Kidney epithelial cell (primary cell): ENCODE data around the gene DAPK1. TPM values are rescaled to one million over a fixed set of nuclear protein-coding genes. Genes with fewer than 3 reads are reported as not detected.
"Not testable (repeated sequence)": the region's sequence is repeated elsewhere in the genome, so short reads cannot be mapped to it uniquely, and the experiment has no call there.

Source experiments
- DNase-seq: peaks from one replicate; pipeline ENCODE4 v3.0.0-alpha.2; 2010; ENCODE audit warnings: low read depth
- H3K27me3 ChIP-seq: 2 replicates; pipeline ENCODE4 v1.6.0; 2011; ENCODE audit warnings: low read length; ENCODE audit not compliant: control insufficient read depth, insufficient read depth
- H3K36me3 ChIP-seq: 2 replicates; pipeline ENCODE4 v1.5.1; 2011; ENCODE audit warnings: low read length; ENCODE audit not compliant: control insufficient read depth, insufficient read depth
- H3K4me3 ChIP-seq: 2 replicates; pipeline ENCODE4 v1.5.1; 2011; ENCODE audit warnings: low read depth, mild to moderate bottlenecking, control low read depth, low read length
- total RNA-seq: library from RNA; depleted of rRNA; stranded (reverse); fragments of >200 nt; gene quantifications from 2 replicates; pipeline ENCODE4 v1.2.3, GENCODE V29; 2015
- TF ChIP-seq, protein P1 (sequence below): IDR thresholded peaks from 2 replicates; pipeline ENCODE4 v1.5.1; 2011; ENCODE audit warnings: mild to moderate bottlenecking, moderate library complexity, low read length, control low read depth, inconsistent platforms; ENCODE audit not compliant: insufficient read depth, poor library complexity, severe bottlenecking

DAPK1 gene
- total RNA-seq, 1 donor from 2014 or later, result 23.5 TPM

DNA sequence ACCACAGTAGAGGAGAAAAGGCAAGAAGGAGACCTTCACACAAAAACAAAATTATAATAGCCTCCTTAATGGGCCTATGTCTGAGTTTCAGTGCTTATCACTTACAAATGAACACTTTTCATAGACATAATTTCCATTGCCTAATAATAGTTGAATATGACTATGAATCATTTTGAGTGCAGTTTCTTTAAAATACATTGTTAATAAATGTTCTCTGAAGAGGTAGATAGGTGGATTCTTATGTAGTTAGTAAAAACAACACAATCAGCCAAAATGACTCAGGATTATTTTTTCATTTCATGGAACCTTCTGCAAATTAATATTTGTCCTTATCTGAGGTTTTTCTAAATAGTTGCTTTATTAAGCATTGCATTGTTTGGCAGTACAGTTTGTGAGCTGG is 45.6 kb downstream of the DAPK1 start:
- Histone ChIP-seq H3K27me3 (no peaks in the 10 kb centered on the region), H3K36me3 (no peaks in the 10 kb centered on the region), H3K4me3 (no peak overlapping the region)
- DNase-seq, result no peak
- TF ChIP-seq, protein P1, sequence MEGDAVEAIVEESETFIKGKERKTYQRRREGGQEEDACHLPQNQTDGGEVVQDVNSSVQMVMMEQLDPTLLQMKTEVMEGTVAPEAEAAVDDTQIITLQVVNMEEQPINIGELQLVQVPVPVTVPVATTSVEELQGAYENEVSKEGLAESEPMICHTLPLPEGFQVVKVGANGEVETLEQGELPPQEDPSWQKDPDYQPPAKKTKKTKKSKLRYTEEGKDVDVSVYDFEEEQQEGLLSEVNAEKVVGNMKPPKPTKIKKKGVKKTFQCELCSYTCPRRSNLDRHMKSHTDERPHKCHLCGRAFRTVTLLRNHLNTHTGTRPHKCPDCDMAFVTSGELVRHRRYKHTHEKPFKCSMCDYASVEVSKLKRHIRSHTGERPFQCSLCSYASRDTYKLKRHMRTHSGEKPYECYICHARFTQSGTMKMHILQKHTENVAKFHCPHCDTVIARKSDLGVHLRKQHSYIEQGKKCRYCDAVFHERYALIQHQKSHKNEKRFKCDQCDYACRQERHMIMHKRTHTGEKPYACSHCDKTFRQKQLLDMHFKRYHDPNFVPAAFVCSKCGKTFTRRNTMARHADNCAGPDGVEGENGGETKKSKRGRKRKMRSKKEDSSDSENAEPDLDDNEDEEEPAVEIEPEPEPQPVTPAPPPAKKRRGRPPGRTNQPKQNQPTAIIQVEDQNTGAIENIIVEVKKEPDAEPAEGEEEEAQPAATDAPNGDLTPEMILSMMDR, result no peak

DNA sequence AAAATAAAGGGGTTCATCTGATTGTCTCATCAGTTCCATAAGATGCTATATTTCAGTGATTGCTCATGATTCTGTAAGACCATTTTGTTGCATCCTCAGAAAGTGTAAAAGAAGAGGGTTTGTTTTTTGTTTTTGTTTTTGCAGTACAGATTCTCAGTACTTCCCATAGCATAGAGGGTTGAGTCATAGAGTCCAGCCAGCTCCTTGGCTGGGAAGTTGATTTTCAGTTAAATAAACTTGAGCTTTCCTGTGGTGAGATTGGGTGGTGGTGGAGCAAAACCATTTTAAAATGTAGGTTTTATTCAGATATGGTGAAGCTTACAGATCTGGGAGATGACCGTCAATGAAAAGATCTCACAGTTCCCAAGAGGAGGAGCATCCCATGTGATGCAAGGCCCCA is 48.2 kb downstream of the DAPK1 start:
- DNase-seq, result no peak
- no peaks in the 10 kb centered on the region for H3K36me3 ChIP-seq
- no peaks in the 10 kb centered on the region for H3K27me3 ChIP-seq
- no peak overlapping the region for H3K4me3 ChIP-seq
- TF ChIP-seq, protein P1, result no peak

DNA sequence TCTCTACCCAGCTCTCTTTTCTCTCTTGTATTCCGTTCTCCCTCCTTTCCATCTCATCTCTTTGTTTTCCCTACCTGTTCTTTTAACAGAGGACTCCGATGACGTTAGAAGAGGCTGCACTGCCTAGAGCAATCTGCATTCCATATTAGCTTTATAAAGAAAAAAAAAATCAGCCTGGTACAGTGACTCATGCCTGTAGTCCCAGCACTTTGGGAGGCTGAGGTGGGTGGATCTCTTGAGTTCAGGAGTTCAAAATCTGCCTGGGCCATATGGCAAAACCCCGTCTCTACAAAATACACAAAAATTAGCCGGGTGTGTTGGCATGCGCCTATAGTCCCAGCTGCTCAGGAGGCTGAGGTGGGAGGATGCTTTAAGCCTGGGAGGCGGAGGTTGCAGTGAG is 49.0 kb downstream of the DAPK1 start:
- H3K27me3 ChIP-seq, result no peaks in the 10 kb centered on the region
- H3K36me3 ChIP-seq, result no peaks in the 10 kb centered on the region
- no peak overlapping the region for H3K4me3 ChIP-seq
- DNase-seq, result no peak
- TF ChIP-seq, protein P1, result no peak

DNA sequence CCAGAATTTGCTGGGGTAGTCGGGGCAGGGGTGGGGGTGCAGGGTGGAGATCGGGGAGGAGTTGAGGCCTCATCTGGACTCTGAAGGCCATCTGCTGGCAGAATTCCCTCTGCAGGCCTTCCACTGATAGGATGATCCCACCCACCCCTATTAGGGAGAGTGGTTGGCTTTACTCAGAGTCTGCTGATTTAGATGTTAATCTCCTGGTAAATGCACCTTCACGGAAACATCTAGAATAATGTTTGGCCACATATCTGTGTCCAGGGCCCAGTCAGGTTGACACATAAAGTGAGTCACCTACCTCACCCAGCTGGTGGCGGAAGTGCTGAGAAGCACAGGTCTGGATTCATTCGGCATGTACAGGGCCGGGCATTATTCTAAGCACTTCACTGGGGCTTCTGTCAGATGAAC is 50.0 kb downstream of the DAPK1 start:
- H3K4me3 ChIP-seq, result no peak overlapping the region

DNA sequence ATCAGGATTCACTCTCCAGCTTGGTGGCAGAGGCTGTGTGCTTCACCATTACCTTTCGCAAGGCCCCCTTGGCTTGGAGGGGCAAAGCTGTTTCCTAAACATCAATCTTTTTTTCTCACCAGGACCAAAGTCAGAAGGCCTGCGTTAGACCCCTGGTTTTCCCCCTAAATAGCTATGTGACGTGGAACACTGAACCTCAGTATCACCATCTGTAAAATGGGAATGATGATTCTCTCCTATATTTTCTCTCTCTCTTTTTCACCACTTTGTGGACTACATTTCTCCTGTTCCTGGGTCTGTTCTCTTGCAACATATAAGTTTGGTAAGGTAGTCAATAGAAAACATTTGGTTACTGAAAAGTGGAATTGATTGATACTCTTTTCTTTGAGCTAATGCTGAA is 50.5 kb downstream of the DAPK1 start:
- no peak overlapping the region for H3K4me3 ChIP-seq
- no peaks in the 10 kb centered on the region for H3K36me3 ChIP-seq
- DNase-seq, result no peak
- TF ChIP-seq, protein P1, result no peak
- no peaks in the 10 kb centered on the region for H3K27me3 ChIP-seq

More for the DNA sequence above, 50.0 kb downstream of the DAPK1 start:
- peak; percentile 52 for DNase-seq
- Histone ChIP-seq H3K36me3 (no peaks in the 10 kb centered on the region), H3K27me3 (no peaks in the 10 kb centered on the region)
- TF ChIP-seq, protein P1, result no peak

DNA sequence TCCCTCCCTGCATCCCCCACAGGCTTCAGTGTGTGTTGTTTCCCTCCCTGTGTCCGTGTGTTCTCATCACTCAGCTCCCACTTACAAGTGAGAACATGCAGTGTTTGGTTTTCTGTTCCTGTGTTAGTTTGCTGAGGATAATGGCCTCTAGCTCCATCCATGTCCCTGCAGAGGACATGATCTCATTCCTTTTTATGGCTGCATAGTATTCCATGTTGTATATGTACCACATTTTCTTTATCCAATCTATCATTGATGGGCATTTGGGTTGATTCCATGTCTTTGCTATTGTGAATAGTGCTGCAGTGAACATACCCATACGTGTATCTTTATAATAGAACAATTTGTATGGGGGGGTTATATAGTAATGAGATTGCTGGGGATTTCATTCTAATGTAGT is 51.4 kb downstream of the DAPK1 start:
- not testable (repeated sequence) for DNase-seq, H3K36me3 ChIP-seq, H3K27me3 ChIP-seq, H3K4me3 ChIP-seq
